22Rv1 (cell line): ENCODE measurements around the gene TSTD2.

Source experiments
- ZFX ChIP-seq: fragments of 450-650 bp; IDR thresholded peaks from 2 replicates; pipeline ENCODE4 v1.6.1; 2017; ENCODE audit warnings: antibody characterized with exemption, borderline replicate concordance
- TF ChIP-seq, protein P1 (sequence below): fragments of 450-650 bp; IDR thresholded peaks from 2 replicates; pipeline ENCODE4 v1.5.1; 2017; ENCODE audit warnings: mild to moderate bottlenecking

DNA sequence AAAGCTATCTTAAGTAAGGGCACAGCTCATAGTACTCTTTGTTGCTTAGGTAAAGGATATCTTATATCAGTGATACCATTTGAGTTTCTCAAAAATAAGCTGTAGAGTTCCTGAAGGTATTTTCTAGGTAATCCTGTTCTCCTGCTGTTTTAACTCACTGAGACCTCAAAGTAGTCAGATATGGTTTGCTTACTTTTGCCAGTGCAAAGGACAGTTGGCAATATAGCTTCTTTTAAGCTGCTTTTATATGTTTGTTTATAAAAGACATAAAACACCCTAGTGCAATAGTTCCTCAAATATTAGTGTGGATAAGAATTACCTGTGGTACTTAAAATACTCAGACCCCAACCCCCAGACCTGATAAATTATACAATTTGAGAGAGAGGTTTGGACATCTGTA is 12.6 kb upstream of the TSTD2 start:
- TF ChIP-seq, protein P1, sequence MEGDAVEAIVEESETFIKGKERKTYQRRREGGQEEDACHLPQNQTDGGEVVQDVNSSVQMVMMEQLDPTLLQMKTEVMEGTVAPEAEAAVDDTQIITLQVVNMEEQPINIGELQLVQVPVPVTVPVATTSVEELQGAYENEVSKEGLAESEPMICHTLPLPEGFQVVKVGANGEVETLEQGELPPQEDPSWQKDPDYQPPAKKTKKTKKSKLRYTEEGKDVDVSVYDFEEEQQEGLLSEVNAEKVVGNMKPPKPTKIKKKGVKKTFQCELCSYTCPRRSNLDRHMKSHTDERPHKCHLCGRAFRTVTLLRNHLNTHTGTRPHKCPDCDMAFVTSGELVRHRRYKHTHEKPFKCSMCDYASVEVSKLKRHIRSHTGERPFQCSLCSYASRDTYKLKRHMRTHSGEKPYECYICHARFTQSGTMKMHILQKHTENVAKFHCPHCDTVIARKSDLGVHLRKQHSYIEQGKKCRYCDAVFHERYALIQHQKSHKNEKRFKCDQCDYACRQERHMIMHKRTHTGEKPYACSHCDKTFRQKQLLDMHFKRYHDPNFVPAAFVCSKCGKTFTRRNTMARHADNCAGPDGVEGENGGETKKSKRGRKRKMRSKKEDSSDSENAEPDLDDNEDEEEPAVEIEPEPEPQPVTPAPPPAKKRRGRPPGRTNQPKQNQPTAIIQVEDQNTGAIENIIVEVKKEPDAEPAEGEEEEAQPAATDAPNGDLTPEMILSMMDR, result no peak
- no peak for TF ChIP-seq ZFX
